ENCODE data around the gene HCFC1R1. TPM values are rescaled to one million over a fixed set of nuclear protein-coding genes. Genes with fewer than 3 reads are reported as not detected.
"Not testable (repeated sequence)": the region's sequence is repeated elsewhere in the genome, so short reads cannot be mapped to it uniquely, and the experiment has no call there.

HCFC1R1 gene
- 10 to 100 TPM; 23.1 to 77.3 (median 32.2) TPM for total RNA-seq
- polyA plus RNA-seq: 10 to 100 TPM; 52.9 to 82.5 (median 53.1) TPM

- TF ChIP-seq EP300 (IDR thresholded peaks at IDR 0.05) (no peak), POLR2A (IDR thresholded peaks at IDR 0.05) (peak; percentile 49 to 63), POLR2AphosphoS5 (IDR thresholded peaks at IDR 0.05) (peak in 3 of 4 donors; percentile 50 to 78 (median 75)), CTCF (IDR thresholded peaks at IDR 0.05) (no peak)
- peak; percentile 99 for DNase-seq
- Histone ChIP-seq H3K9me3 (no peaks in the 10 kb centered on the region), H3K4me1 (peaks cover 0 to 62% (median 57%) of the 10 kb centered on the region in 4 donors), H3K27ac (peak within 1 kb of the TSS; percentile 98 to 99 (median 98)), H3K36me3 (peaks cover 0 to 20% (median 15%) of the 10 kb centered on the region in 4 donors), H3K27me3 (peaks cover 1 to 11% (median 7%) of the 10 kb centered on the region in 3 donors), H3K4me3 (peak within 1 kb of the TSS; percentile 49 to 74 (median 66))
- intact Hi-C loops (cut with DNase I): no loop called here
- 1% methylated on average over 69 of the region's 69 CpGs for WGBS, 2 donors
Measured at GRCh38 chr16:3023669-3024478, at the start of gene HCFC1R1, which contains the start of gene THOC6. Gene HCFC1R1 (minus strand): TSS chr16:3023942. CDS start chr16:3023941, 1 bp downstream. Gene THOC6 (plus strand): TSS chr16:3024035. CDS start chr16:3024327, 292 bp downstream.

- WGBS, 2 donors: 90 to 92% methylated on average over 7 of the region's 7 CpGs
- TF ChIP-seq POLR2A (IDR thresholded peaks at IDR 0.05): no peak
- no peak for TF ChIP-seq CTCF (IDR thresholded peaks at IDR 0.05)
- TF ChIP-seq EP300 (IDR thresholded peaks at IDR 0.05): no peak
- no peak for TF ChIP-seq POLR2AphosphoS5 (IDR thresholded peaks at IDR 0.05)
- no peak overlapping the region for H3K27ac ChIP-seq
Measured at GRCh38 chr16:3073448-3073847, 49.7 kb upstream of the HCFC1R1 start.

GRCh38 chr16:3072576-3073263 is 49.0 kb upstream of the HCFC1R1 start:
- H3K9me3 ChIP-seq; H3K4me3 ChIP-seq; DNase-seq; H3K4me1 ChIP-seq; H3K27ac ChIP-seq; H3K36me3 ChIP-seq; H3K27me3 ChIP-seq; intact Hi-C loops (cut with DNase I): not testable (repeated sequence)
- 57 to 66% methylated on average over 16 to 17 of the region's 18 CpGs for WGBS, 2 donors

More at GRCh38 chr16:3073448-3073847, 49.7 kb upstream of the HCFC1R1 start:
- intact Hi-C loops (cut with DNase I): no loop called here
- no peaks in the 10 kb centered on the region for H3K36me3 ChIP-seq
- DNase-seq: no peak
- H3K4me1 ChIP-seq: no peaks in the 10 kb centered on the region
- H3K4me3 ChIP-seq: no peak overlapping the region
- H3K9me3 ChIP-seq: no peaks in the 10 kb centered on the region
- H3K27me3 ChIP-seq: no peaks in the 10 kb centered on the region

GRCh38 chr16:3072148-3072547 is 48.4 kb upstream of the HCFC1R1 start:
- H3K36me3 ChIP-seq; DNase-seq; intact Hi-C loops (cut with DNase I); H3K9me3 ChIP-seq; H3K4me3 ChIP-seq; H3K4me1 ChIP-seq; H3K27me3 ChIP-seq; H3K27ac ChIP-seq: not testable (repeated sequence)
- 8 to 29% methylated on average over 3 of the region's 4 CpGs for WGBS, 2 donors

GRCh38 chr16:3071655-3072054 is 47.9 kb upstream of the HCFC1R1 start:
- Histone ChIP-seq H3K9me3 (no peaks in the 10 kb centered on the region), H3K27ac (no peak overlapping the region), H3K4me3 (no peak overlapping the region), H3K4me1 (no peaks in the 10 kb centered on the region), H3K27me3 (no peaks in the 10 kb centered on the region), H3K36me3 (no peaks in the 10 kb centered on the region)
- 86 to 88% methylated on average over 7 of the region's 7 CpGs for WGBS, 2 donors
- no peak for DNase-seq
- TF ChIP-seq EP300 (IDR thresholded peaks at IDR 0.05): no peak
- TF ChIP-seq CTCF (IDR thresholded peaks at IDR 0.05): no peak
- TF ChIP-seq POLR2AphosphoS5 (IDR thresholded peaks at IDR 0.05): no peak
- TF ChIP-seq POLR2A (IDR thresholded peaks at IDR 0.05): no peak
- intact Hi-C loops (cut with DNase I): no loop called here

All from sigmoid colon (tissue), 7 donors.